Mammary epithelial cell (primary cell): ENCODE results near the gene SLC31A1.

Source experiments
- EZH2 ChIP-seq: IDR thresholded peaks from 2 replicates; pipeline ENCODE4 v1.6.1; 2012; ENCODE audit warnings: low read length, inconsistent platforms, borderline replicate concordance
- TF ChIP-seq, protein P1 (sequence below), 2 donors: IDR thresholded peaks in 1 of 2; conservative IDR thresholded peaks in 1 of 2; 2 replicates each; pipeline ENCODE4 v1.5.1; 2011 to 2012; ENCODE audit warnings: inconsistent platforms in 2 of 2, low read length in 2 of 2, mild to moderate bottlenecking in 2 of 2, control low read depth in 1 of 2, low read depth in 1 of 2; ENCODE audit not compliant: insufficient read depth in 1 of 2; ENCODE audit errors: extremely low read depth in 1 of 2

DNA sequence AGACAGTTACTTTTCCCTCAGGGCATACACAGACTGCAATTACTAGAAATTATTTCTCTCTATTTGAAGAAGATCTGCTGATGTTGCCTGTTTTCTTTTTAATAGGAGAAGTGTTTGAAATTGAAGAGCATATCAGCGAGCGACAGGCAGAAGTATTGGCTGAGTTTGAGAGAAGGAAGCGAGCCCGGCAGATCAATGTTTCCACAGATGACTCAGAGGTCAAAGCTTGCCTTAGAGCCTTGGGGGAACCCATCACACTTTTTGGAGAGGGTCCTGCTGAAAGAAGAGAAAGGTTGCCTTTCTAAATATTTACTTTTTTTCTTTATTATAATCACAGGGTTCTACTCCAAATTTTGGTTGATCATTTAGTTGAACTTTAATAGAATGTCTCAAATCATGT lies 57.5 kb downstream of the SLC31A1 start:
- TF ChIP-seq EZH2: no peak
- TF ChIP-seq, protein P1, sequence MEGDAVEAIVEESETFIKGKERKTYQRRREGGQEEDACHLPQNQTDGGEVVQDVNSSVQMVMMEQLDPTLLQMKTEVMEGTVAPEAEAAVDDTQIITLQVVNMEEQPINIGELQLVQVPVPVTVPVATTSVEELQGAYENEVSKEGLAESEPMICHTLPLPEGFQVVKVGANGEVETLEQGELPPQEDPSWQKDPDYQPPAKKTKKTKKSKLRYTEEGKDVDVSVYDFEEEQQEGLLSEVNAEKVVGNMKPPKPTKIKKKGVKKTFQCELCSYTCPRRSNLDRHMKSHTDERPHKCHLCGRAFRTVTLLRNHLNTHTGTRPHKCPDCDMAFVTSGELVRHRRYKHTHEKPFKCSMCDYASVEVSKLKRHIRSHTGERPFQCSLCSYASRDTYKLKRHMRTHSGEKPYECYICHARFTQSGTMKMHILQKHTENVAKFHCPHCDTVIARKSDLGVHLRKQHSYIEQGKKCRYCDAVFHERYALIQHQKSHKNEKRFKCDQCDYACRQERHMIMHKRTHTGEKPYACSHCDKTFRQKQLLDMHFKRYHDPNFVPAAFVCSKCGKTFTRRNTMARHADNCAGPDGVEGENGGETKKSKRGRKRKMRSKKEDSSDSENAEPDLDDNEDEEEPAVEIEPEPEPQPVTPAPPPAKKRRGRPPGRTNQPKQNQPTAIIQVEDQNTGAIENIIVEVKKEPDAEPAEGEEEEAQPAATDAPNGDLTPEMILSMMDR (conservative IDR thresholded peaks at IDR 0.05 in 1 of 2, IDR thresholded peaks at IDR 0.05 in 1 of 2; ENCODE audit: extremely low read depth in 1 of 2, insufficient read depth in 1 of 2, low read depth in 1 of 2, low read length in 2 of 2): no peak
